Measurements from ENCODE around the gene CMTM7. TPM values are rescaled to one million over a fixed set of nuclear protein-coding genes. Genes with fewer than 3 reads are reported as not detected.

CMTM7 gene
- polyA plus RNA-seq, 1 of the 3 experiments (the other 2 are of a cell fraction), result 50.1 TPM

DNA sequence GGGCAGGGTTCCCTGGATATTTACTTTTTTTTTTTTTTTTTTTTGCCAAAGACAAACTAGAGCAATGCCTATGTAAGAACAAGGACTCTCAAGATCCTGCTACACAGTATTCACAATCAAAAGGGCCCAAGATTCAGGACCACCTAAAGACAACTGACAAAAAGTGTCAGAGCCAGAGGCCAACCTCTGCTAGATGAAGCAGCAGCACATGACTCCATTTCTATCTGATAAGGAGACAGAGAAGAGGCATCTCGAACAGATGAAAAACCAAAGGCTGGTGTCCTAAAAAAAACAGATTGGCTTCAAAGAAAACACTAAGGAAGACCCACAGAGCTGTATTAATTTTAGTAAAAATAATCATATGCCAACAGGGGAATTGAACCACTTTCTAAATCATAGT is 91.0 kb downstream of the CMTM7 start:
- peaks cover 50 to 52% of the 10 kb centered on the region in 2 experiments for H3K36me3 ChIP-seq (replicated peaks in 1 of 2; ENCODE audit: control insufficient read depth in 1 of 2, insufficient read depth in 2 of 2, low read length in 1 of 2)
- no peaks in the 10 kb centered on the region for H3K9me2 ChIP-seq
- no peaks in the 10 kb centered on the region for H3K79me2 ChIP-seq (ENCODE audit: insufficient read depth)
- POLR2A ChIA-PET, result no interaction called here
- no peaks in the 10 kb centered on the region for H3K4me1 ChIP-seq (ENCODE audit: control insufficient read depth in 1 of 2, insufficient read depth in 2 of 2, low read depth in 1 of 2, low read length in 1 of 2)
- no peak overlapping the region for H3K27ac ChIP-seq (ENCODE audit: low read depth in 2 of 2, low read length in 1 of 2)
- H3K9ac ChIP-seq, result no peak overlapping the region
- no peaks in the 10 kb centered on the region for H3K27me3 ChIP-seq (ENCODE audit: insufficient read depth)
- H3K4me3 ChIP-seq (ENCODE audit: low read depth in 2 of 2, low read length in 1 of 2), result no peak overlapping the region
- 65% methylated on average over 1 of the region's 1 CpG for WGBS (ENCODE audit: low lambda C conversion rate)
- H4K20me1 ChIP-seq (ENCODE audit: insufficient read depth), result no peaks in the 10 kb centered on the region
- peaks cover 4% of the 10 kb centered on the region for H3F3A ChIP-seq (replicated peaks; ENCODE audit: insufficient read depth)
- CTCF ChIA-PET, result interaction anchor here (0.9 to 7.0 kb wide), 3 partner anchors 13 to 15 kb away, joined by 3 to 57 read pairs (median 3); no protein-coding TSS in a partner anchor
- no peaks in the 10 kb centered on the region for H3K9me3 ChIP-seq
- no peak overlapping the region for H3K4me2 ChIP-seq
- H2AFZ ChIP-seq (ENCODE audit: low read depth), result no peak overlapping the region
- no peak for TF ChIP-seq YY1 (IDR thresholded peaks at IDR 0.05; ENCODE audit: low read depth)
- no peak for TF ChIP-seq SIN3A (IDR thresholded peaks at IDR 0.05; ENCODE audit: borderline replicate concordance, low read depth, low read length)
- no peak for TF ChIP-seq EZH2phosphoT487 (IDR thresholded peaks at IDR 0.05; ENCODE audit: borderline replicate concordance, low read depth)
- TF ChIP-seq, protein P1, sequence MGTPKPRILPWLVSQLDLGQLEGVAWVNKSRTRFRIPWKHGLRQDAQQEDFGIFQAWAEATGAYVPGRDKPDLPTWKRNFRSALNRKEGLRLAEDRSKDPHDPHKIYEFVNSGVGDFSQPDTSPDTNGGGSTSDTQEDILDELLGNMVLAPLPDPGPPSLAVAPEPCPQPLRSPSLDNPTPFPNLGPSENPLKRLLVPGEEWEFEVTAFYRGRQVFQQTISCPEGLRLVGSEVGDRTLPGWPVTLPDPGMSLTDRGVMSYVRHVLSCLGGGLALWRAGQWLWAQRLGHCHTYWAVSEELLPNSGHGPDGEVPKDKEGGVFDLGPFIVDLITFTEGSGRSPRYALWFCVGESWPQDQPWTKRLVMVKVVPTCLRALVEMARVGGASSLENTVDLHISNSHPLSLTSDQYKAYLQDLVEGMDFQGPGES (IDR thresholded peaks at IDR 0.05; ENCODE audit: low read depth, low read length), result no peak
- no peak for TF ChIP-seq GATA2 (CRISPR knock-in tag; IDR thresholded peaks at IDR 0.05)
- no peak for DNase-seq

DNA sequence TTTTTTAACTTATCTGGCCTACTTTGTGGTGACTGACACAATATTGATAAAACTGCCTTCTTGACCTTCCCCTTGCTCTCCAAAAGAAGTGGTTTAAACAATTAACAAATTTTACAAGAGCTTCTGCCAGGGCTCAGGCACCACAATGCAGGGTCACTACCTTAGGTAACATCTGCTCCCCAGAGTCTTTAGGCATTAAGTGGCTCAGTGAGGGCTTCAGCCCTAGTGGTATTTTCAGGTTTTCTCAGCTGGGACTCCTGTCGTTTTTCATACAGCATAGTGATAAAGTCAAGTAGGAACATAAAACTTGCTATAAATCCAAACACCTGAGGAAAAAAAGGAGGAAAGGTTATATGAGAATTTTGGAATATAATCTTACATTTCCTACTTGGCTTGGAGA is 92.1 kb downstream of the CMTM7 start:
- no peak for DNase-seq
- Histone ChIP-seq H3K4me3 (ENCODE audit: low read depth in 2 of 2, low read length in 1 of 2) (no peak overlapping the region), H3K4me2 (no peak overlapping the region), H3K36me3 (replicated peaks in 1 of 2; ENCODE audit: control insufficient read depth in 1 of 2, insufficient read depth in 2 of 2, low read length in 1 of 2) (peaks cover 55 to 57% of the 10 kb centered on the region in 2 experiments), H3K4me1 (ENCODE audit: control insufficient read depth in 1 of 2, insufficient read depth in 2 of 2, low read depth in 1 of 2, low read length in 1 of 2) (no peaks in the 10 kb centered on the region), H3K9ac (no peak overlapping the region), H2AFZ (ENCODE audit: low read depth) (no peak overlapping the region), H3K27me3 (ENCODE audit: insufficient read depth) (no peaks in the 10 kb centered on the region), H3F3A (replicated peaks; ENCODE audit: insufficient read depth) (peaks cover 4% of the 10 kb centered on the region), H3K9me3 (no peaks in the 10 kb centered on the region), H3K27ac (ENCODE audit: low read depth in 2 of 2, low read length in 1 of 2) (no peak overlapping the region), H3K9me2 (no peaks in the 10 kb centered on the region), H4K20me1 (ENCODE audit: insufficient read depth) (no peaks in the 10 kb centered on the region), H3K79me2 (ENCODE audit: insufficient read depth) (no peaks in the 10 kb centered on the region; the same call in 1 of the 2 replicates)
- TF ChIP-seq GATA2 (CRISPR knock-in tag; IDR thresholded peaks at IDR 0.05) (no peak), JUND (IDR thresholded peaks at IDR 0.05) (no peak), EZH2phosphoT487 (IDR thresholded peaks at IDR 0.05; ENCODE audit: borderline replicate concordance, low read depth) (no peak), FOSL2 (IDR thresholded peaks at IDR 0.05; ENCODE audit: borderline replicate concordance, low read depth) (no peak), RAD21 (IDR thresholded peaks at IDR 0.05; ENCODE audit: low read length) (no peak), YY1 (IDR thresholded peaks at IDR 0.05; ENCODE audit: low read depth) (no peak), ELF1 (IDR thresholded peaks at IDR 0.05) (no peak), FOXJ3 (CRISPR knock-in tag; IDR thresholded peaks at IDR 0.05) (no peak), NRF1 (IDR thresholded peaks at IDR 0.05; ENCODE audit: low read depth, low read length) (no peak)
- TF ChIP-seq, protein P2, sequence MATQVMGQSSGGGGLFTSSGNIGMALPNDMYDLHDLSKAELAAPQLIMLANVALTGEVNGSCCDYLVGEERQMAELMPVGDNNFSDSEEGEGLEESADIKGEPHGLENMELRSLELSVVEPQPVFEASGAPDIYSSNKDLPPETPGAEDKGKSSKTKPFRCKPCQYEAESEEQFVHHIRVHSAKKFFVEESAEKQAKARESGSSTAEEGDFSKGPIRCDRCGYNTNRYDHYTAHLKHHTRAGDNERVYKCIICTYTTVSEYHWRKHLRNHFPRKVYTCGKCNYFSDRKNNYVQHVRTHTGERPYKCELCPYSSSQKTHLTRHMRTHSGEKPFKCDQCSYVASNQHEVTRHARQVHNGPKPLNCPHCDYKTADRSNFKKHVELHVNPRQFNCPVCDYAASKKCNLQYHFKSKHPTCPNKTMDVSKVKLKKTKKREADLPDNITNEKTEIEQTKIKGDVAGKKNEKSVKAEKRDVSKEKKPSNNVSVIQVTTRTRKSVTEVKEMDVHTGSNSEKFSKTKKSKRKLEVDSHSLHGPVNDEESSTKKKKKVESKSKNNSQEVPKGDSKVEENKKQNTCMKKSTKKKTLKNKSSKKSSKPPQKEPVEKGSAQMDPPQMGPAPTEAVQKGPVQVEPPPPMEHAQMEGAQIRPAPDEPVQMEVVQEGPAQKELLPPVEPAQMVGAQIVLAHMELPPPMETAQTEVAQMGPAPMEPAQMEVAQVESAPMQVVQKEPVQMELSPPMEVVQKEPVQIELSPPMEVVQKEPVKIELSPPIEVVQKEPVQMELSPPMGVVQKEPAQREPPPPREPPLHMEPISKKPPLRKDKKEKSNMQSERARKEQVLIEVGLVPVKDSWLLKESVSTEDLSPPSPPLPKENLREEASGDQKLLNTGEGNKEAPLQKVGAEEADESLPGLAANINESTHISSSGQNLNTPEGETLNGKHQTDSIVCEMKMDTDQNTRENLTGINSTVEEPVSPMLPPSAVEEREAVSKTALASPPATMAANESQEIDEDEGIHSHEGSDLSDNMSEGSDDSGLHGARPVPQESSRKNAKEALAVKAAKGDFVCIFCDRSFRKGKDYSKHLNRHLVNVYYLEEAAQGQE (IDR thresholded peaks at IDR 0.05; ENCODE audit: low read depth, low read length), result no peak
- TF ChIP-seq, protein P3, sequence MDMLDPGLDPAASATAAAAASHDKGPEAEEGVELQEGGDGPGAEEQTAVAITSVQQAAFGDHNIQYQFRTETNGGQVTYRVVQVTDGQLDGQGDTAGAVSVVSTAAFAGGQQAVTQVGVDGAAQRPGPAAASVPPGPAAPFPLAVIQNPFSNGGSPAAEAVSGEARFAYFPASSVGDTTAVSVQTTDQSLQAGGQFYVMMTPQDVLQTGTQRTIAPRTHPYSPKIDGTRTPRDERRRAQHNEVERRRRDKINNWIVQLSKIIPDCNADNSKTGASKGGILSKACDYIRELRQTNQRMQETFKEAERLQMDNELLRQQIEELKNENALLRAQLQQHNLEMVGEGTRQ (IDR thresholded peaks at IDR 0.05; ENCODE audit: borderline replicate concordance, low read depth, low read length), result no peak
- TF ChIP-seq, protein P4, sequence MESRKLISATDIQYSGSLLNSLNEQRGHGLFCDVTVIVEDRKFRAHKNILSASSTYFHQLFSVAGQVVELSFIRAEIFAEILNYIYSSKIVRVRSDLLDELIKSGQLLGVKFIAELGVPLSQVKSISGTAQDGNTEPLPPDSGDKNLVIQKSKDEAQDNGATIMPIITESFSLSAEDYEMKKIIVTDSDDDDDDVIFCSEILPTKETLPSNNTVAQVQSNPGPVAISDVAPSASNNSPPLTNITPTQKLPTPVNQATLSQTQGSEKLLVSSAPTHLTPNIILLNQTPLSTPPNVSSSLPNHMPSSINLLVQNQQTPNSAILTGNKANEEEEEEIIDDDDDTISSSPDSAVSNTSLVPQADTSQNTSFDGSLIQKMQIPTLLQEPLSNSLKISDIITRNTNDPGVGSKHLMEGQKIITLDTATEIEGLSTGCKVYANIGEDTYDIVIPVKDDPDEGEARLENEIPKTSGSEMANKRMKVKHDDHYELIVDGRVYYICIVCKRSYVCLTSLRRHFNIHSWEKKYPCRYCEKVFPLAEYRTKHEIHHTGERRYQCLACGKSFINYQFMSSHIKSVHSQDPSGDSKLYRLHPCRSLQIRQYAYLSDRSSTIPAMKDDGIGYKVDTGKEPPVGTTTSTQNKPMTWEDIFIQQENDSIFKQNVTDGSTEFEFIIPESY (IDR thresholded peaks at IDR 0.05; ENCODE audit: borderline replicate concordance, low read depth), result no peak
- TF ChIP-seq, protein P5, sequence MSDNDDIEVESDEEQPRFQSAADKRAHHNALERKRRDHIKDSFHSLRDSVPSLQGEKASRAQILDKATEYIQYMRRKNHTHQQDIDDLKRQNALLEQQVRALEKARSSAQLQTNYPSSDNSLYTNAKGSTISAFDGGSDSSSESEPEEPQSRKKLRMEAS (IDR thresholded peaks at IDR 0.05; ENCODE audit: low read depth), result no peak
- WGBS (ENCODE audit: low lambda C conversion rate), result 74% methylated on average over 1 of the region's 1 CpG
- CTCF ChIA-PET, result interaction anchor here (0.9 to 7.0 kb wide), 4 partner anchors 12 to 27 kb away, joined by 3 to 57 read pairs (median 3); no protein-coding TSS in a partner anchor
- POLR2A ChIA-PET, result no interaction called here

All from SK-N-SH (cell line).